Uterus (tissue), 4 donors: ENCODE measurements around the gene NECAB2. TPM values are rescaled to one million over a fixed set of nuclear protein-coding genes. Genes with fewer than 3 reads are reported as not detected.

Experiments
- DNase-seq, 2 donors: peaks; one replicate each; pipeline ENCODE4 v3.0.0-alpha.2; 2019 to 2020
- H3K27ac ChIP-seq, 2 donors: fragments of 200-600 bp; sonication (generic); 1 replicate in 1 of 2; 2 replicates in 1 of 2; pipeline ENCODE4 v1.5.1; 2016 to 2018
- H3K27me3 ChIP-seq, 2 donors: fragments of 200-600 bp; sonication (generic); one replicate each; pipeline ENCODE4 v1.5.1; 2018 to 2019; ENCODE audit warnings: control low read depth in 1 of 2
- H3K36me3 ChIP-seq, 2 donors: fragments of 200-600 bp; sonication (generic); one replicate each; pipeline ENCODE4 v1.5.1; 2019; ENCODE audit warnings: control low read depth in 1 of 2
- H3K4me1 ChIP-seq, 2 donors: fragments of 200-600 bp; sonication (generic); one replicate each; pipeline ENCODE4 v1.5.1; 2018 to 2019; ENCODE audit warnings: control low read depth in 1 of 2
- H3K4me3 ChIP-seq, 2 donors: fragments of 200-600 bp; sonication (generic); 1 replicate in 1 of 2; 2 replicates in 1 of 2; pipeline ENCODE4 v1.5.1; 2018 to 2019; ENCODE audit warnings: mild to moderate bottlenecking in 1 of 2
- H3K9me3 ChIP-seq, 2 donors: fragments of 200-600 bp; sonication (generic); one replicate each; pipeline ENCODE4 v1.5.1; 2019; ENCODE audit warnings: control low read depth in 1 of 2
- POLR2A ChIP-seq, 2 donors: fragments of 450-650 bp; IDR thresholded peaks; one replicate each; pipeline ENCODE4 v1.6.1; 2016; ENCODE audit warnings: antibody characterized with exemption in 2 of 2, mild to moderate bottlenecking in 1 of 2, moderate library complexity in 1 of 2
- intact Hi-C: fragments of 100-400 bp; cut with DNase I; formaldehyde crosslinking; loops from one replicate; pipeline ENCODE4 v1.15.1; 2023; ENCODE audit warnings: low total_unique reads
- total RNA-seq, 4 donors: library from RNA; depleted of rRNA in 3 of 4; stranded (reverse); fragments of >200 nt in 3 of 4; gene quantifications; one replicate each; pipeline versions ENCODE4 v1.1.0 to v1.2.4, GENCODE V29; 2014 to 2023
- TF ChIP-seq, protein P1 (sequence below), 4 experiments: fragments of 200-600 bp in 2 of 4; fragments of 450-650 bp in 2 of 4; sonication (generic) in 2 of 4; IDR thresholded peaks; one replicate each; pipeline ENCODE4 v1.5.1; 2016 to 2019; ENCODE audit warnings: antibody characterized with exemption in 4 of 4, mild to moderate bottlenecking in 2 of 4, moderate library complexity in 1 of 4
- donor health status: DM: yes; HTN: yes; CAD: no.

Gene NECAB2
- total RNA-seq, 4 donors from 2014 or later, result 1.1 to 1.4 TPM; not detected in 2

DNA sequence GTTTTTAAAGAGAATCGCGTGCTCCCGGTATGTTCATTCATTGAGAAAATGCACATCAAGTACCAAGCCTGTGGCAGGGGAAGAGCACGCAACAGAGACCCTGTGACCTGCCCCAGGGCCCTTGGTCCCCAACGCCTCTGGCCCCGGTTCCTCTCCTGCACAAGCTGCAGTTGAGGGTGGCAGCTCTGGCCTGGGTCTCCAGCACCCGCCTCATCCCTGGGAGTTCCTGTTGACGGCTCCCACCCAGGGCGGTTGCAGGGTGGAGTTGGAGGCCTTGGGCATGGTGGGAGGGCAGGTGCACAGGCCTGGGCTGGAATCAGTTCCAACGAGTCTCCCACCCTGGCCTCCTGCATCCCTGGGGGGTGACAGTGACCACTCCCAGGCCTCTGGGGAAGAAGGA is 5.0 kb downstream of the NECAB2 start:
- peaks cover 0 to 1% of the 10 kb centered on the region in 2 donors for H3K4me1 ChIP-seq
- H3K27me3 ChIP-seq, result peaks cover 0 to 10% of the 10 kb centered on the region in 2 donors
- H3K27ac ChIP-seq, result no peak overlapping the region
- no peaks in the 10 kb centered on the region for H3K9me3 ChIP-seq
- intact Hi-C loops, result no loop called here
- no peaks in the 10 kb centered on the region for H3K36me3 ChIP-seq
- TF ChIP-seq, protein P1, sequence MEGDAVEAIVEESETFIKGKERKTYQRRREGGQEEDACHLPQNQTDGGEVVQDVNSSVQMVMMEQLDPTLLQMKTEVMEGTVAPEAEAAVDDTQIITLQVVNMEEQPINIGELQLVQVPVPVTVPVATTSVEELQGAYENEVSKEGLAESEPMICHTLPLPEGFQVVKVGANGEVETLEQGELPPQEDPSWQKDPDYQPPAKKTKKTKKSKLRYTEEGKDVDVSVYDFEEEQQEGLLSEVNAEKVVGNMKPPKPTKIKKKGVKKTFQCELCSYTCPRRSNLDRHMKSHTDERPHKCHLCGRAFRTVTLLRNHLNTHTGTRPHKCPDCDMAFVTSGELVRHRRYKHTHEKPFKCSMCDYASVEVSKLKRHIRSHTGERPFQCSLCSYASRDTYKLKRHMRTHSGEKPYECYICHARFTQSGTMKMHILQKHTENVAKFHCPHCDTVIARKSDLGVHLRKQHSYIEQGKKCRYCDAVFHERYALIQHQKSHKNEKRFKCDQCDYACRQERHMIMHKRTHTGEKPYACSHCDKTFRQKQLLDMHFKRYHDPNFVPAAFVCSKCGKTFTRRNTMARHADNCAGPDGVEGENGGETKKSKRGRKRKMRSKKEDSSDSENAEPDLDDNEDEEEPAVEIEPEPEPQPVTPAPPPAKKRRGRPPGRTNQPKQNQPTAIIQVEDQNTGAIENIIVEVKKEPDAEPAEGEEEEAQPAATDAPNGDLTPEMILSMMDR (IDR thresholded peaks at IDR 0.05), result no peak
- no peak overlapping the region for H3K4me3 ChIP-seq
- DNase-seq, result no peak

DNA sequence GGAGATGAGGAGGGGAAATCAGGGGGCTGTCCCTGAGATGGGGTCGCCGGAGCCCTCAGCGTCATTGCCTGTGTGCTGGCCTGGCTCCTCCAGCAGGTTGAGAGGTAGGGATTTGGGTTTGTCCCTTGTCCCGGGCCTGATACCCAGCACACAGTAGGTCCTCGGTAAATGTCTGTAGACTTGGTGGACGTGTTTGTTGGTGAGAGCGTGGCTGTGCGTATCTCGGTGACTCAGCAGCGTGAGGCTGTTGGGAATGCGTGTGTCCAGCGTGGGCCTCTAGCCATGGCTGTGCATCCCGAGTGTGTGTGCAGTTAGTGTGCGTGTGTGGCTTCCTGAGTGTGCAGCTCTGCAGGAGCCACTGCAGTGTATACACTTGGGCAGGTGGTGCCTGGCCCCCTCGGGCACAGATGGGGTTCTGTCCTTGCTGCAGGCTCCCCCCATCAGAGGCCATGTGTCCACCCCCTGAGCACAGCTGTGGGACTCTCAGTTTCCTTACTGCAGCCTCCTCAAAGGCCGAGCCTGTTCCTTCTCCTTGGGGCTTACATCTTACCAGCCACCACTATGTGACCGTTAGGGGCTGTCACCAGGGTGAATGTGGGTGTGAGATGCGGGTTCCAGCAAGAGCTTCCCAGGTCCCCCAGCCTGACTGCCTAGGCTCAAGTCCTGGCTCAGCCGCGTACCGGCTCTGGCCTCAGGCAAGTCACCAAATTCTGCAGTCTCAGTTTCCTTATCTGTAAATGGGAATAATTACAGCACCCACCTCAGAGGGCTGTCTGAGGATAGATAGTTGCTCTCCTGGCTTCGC is 5.7 kb downstream of the NECAB2 start:
- Histone ChIP-seq H3K4me1 (no peaks in the 10 kb centered on the region), H3K36me3 (no peaks in the 10 kb centered on the region), H3K27me3 (peaks cover 0 to 9% of the 10 kb centered on the region in 2 donors), H3K4me3 (no peak overlapping the region), H3K9me3 (no peaks in the 10 kb centered on the region), H3K27ac (no peak overlapping the region)
- TF ChIP-seq, protein P1 (IDR thresholded peaks at IDR 0.05), result no peak
- TF ChIP-seq POLR2A (IDR thresholded peaks at IDR 0.05), result no peak
- no peak for DNase-seq
- intact Hi-C loops, result no loop called here

DNA sequence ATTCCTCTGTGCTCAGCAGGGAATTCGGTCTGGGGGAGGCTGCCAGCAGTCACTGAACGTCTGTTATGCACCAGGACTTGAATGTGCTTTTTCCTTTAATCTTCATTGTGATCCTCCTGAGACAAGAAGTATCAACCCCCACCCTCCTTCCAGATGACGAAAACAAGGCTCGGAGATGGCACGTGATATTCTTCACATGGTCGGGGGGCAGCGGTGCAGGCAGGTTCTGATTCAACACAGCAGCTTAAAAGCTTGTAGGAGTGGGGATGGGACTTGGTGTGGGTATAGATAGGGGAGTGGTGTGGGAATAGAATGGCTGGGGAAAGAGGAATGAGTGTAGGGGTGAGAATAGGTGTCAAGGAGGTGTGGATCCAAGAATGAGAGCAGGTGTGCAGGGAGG is 6.4 kb downstream of the NECAB2 start:
- no peaks in the 10 kb centered on the region for H3K4me1 ChIP-seq
- no peaks in the 10 kb centered on the region for H3K36me3 ChIP-seq
- intact Hi-C loops, result no loop called here
- DNase-seq, result no peak
- no peak overlapping the region for H3K4me3 ChIP-seq
- TF ChIP-seq, protein P1 (IDR thresholded peaks at IDR 0.05), result no peak
- TF ChIP-seq POLR2A (IDR thresholded peaks at IDR 0.05), result no peak
- H3K27ac ChIP-seq, result no peak overlapping the region
- peaks cover 0 to 2% of the 10 kb centered on the region in 2 donors for H3K27me3 ChIP-seq
- H3K9me3 ChIP-seq, result no peaks in the 10 kb centered on the region

DNA sequence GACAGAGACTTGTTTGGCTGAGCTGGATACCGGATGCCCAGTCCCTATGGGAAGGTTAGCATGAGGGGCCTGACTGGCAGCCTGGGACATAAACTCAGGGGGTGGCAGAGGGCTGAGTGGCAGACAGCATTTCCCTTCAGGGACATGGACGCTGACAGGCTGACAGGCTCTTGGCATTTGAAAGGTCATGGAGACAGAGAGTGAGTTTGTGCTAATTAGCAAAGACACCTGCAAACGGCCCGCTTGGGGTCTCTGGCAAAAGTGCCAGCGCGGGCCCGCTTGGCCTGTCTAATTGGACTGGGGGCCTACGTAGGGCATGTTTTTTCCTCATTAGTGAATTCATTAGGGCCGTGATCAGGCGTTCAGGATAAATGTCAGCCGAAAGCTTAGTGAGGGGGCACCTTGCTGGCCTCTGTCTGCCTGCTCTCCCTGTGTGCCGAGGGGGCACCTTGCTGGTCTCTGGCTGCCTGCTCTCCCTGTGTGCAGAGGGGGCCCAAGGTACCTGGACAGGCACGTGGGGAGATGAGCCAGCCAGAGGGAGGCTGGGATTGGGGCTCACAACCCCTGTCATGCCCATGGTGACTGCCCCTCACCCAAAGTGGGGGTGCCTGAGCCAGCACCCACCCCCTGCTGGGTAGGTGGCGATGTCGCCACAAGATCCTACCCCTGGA is 7.7 kb downstream of the NECAB2 start:
- intact Hi-C loops, result no loop called here
- Histone ChIP-seq H3K27ac (no peak overlapping the region), H3K9me3 (no peaks in the 10 kb centered on the region), H3K27me3 (no peaks in the 10 kb centered on the region), H3K4me3 (no peak overlapping the region), H3K4me1 (no peaks in the 10 kb centered on the region), H3K36me3 (no peaks in the 10 kb centered on the region)
- no peak for DNase-seq
- no peak for TF ChIP-seq POLR2A (IDR thresholded peaks at IDR 0.05)
- TF ChIP-seq, protein P1 (IDR thresholded peaks at IDR 0.05), result no peak
